ENCODE results near the gene COX6B2.
"Not testable (repeated sequence)": the region's sequence is repeated elsewhere in the genome, so short reads cannot be mapped to it uniquely, and the experiment has no call there.

COX6B2 gene, protein sequence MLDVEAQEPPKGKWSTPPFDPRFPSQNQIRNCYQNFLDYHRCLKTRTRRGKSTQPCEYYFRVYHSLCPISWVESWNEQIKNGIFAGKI

DNA sequence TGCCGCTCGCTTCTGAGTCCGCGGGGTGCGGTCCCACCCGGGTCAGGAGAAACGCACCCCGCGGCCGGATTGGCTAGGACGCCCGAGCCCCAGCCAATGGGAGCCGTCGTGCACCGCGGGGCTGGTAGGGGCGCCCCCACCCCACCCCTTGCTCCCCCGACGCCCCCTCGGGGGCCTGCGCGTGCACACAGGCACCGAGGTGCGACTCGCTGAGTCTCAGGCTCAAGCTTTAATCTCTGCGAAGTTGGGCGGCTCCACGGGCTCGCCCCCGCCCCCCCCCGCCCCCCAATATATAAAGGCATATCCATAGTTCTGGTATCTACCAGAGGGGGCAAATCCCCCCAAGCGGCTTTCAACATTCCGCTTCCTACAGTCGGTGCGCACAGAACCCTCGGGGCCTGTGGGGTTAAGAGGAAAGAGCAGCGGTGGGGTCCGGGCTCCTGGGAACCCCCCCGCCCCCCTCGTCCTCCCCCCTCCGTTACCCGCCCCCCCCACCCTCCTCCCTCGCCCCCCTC, at the start of gene COX6B2:
Gene COX6B2 (minus strand): TSS at position 22 of the 515 bp plus-strand sequence. CDS start 198 bp downstream, outside the sequence.
- DNase-seq (ENCODE audit: low spot score): peak; percentile 15

GRCh38 chr19:55402509-55402908, 48.0 kb upstream of the COX6B2 start:
- no peak for DNase-seq (ENCODE audit: low spot score)

DNA sequence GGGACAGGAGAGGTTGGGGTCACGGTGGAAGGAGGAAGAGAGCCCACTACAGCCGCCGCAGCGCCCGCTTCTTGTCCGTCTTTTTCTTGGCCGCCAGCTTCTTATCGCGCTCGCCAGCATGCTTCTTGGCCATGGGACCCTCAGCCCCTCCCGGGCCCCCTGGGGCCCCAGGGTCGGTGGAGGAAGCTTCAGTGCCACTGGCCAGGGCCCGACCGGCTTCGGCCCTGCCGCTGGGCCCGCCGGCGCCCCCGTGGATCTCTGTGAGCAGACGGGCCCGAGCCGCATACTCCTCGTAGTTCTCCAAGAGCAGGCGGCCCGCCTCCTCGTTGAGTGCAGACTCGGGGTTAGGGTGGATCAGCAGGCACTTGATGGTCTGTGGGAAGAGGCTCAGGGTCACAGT, 46.9 kb upstream of the COX6B2 start:
- not testable (repeated sequence) for DNase-seq (ENCODE audit: low spot score)

DNA sequence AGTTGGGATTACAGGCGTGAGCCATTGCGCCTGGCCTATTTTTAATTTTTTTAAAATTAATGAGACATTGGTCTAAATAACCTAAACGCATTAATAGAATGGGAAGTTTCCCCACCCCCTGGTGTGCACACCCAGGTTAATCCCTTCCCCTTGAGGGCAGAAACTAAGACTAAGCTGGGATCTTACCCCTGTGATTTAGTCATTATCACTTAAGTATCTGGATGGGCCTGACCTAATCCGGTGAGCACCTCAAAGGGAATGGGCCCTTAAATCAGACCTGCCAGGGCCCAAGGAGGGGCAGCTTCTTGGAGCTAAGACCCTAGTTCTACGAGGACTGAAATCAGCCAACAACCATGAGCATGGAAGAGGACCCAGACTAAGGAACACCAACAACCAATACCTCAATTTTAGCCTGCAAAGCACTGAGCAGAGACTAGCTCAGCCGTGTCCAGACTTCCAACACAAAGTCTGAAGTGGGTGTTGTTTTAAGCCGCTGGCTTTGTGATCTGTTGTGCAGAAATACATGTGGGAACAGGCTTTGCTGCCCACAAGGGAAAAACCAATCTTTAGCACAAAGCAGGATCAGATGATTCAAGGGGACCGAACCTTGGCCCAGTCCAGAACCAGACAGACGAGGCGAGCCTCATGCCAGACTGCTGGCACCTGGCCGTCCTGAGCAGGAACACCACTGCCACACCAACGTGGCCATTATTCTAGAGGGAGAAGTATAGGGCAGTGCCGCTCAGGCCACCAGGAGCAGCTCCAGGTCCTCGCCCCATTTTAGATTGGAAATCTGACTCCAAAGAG, 46.0 kb upstream of the COX6B2 start:
- no peak for DNase-seq (ENCODE audit: low spot score)

DNA sequence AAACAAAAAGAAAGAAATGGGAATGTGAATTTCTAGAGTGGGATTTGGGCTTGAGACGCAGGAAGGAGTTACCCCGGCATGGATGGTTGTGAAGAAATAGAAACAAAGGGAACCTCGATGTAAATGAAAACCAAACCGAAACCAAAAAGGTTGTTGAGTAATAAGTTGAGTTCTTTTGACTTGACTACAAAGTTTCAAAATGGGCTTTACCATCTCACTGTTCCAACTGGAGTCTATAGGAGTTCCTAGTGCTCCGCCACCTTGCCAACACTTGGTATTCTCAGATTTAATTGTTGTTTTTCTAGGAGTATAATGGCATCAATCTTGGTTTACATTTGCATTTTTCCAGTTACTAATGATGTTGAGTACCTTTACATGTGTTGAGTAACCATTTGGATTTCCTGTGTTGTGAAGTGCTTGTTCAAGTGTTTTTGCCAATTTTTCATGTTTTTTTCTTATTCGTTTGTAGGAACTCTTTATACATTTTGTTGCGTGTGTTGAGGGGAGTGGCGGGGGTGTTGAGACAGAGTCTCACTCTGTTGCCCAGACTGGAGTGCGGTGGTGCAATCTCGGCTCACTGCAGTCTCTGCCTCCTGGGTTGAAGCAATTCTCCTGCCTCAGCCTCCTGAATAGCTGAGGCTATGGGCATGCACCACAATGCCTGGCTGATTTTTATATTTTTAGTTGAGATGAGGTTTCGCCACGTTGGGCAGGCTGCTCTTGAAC, 43.8 kb upstream of the COX6B2 start:
- DNase-seq (ENCODE audit: low spot score): no peak

DNA sequence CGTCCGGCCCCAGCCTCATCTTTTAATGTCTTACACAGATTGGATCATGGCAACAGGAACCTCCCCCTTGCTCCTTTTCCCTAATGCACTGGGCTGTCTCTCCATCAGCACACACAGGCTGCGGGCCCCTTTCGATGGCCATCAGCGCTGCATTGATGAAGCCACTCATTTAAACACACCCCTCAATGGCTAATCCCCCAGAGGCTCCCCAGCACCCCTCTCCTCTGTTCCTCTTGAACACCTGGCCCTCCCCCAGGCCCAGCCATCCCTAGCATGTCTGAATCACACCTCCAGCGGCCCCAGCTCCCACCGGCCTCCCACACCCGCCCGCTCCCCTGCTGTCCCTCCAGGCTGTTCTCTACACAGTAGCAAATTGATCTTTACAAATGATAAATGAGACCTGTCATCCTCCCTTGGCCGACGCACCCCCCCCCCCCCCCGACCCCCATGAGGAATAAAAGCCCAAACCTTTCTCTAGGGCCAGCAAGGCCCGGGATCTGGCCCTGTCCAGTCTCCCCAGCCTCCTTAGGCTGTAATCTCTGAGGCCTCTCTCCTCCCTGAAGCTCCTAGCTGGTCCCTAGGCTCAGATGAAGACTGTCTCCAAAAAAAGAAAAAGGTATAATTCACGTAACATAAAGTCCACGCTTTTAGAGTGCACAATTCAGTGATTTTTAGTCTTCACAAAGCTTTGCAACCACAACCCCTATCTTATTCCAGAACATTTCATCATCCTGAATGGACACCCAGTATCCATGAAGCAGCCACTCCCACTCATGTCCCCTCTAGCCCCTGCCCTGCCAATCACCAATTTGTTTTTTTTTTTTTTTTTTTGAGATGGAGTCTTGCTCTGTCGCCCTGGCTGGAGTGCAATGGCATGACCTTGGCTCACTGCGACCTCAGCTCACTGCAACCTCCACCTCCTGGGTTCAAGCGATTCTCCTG, 38.6 kb upstream of the COX6B2 start:
- no peak for DNase-seq (ENCODE audit: low spot score)

- no peak for DNase-seq (ENCODE audit: low spot score)
These were observed 37.4 kb upstream of the COX6B2 start for GRCh38 chr19:55391702-55392615.

DNA sequence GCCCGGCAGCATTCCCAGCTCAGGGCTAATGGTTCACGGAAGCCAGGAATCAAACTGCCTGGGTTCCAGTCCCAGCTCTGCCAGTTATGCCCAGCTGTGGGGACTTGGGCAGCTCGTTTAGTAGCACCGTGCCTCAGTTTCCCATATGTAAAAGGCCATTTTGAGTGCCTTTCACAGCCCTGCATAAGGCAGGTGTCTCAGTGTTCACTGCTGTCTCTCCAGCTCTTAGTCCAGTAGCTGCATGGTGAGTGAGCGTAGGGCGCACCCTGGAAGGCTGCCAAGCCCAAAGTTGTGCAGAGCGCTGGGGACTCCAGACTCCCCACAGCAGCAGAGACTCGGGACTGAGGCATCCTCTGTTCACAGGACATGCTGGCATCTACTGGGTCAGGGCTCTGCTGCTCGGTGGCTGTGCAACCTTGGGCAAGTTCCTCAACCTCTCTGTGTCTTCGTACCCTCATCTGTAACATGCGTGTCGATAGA, 36.7 kb upstream of the COX6B2 start:
- DNase-seq (ENCODE audit: low spot score): no peak

GRCh38 chr19:55390461-55390880, 36.0 kb upstream of the COX6B2 start:
- no peak for DNase-seq (ENCODE audit: low spot score)

DNA sequence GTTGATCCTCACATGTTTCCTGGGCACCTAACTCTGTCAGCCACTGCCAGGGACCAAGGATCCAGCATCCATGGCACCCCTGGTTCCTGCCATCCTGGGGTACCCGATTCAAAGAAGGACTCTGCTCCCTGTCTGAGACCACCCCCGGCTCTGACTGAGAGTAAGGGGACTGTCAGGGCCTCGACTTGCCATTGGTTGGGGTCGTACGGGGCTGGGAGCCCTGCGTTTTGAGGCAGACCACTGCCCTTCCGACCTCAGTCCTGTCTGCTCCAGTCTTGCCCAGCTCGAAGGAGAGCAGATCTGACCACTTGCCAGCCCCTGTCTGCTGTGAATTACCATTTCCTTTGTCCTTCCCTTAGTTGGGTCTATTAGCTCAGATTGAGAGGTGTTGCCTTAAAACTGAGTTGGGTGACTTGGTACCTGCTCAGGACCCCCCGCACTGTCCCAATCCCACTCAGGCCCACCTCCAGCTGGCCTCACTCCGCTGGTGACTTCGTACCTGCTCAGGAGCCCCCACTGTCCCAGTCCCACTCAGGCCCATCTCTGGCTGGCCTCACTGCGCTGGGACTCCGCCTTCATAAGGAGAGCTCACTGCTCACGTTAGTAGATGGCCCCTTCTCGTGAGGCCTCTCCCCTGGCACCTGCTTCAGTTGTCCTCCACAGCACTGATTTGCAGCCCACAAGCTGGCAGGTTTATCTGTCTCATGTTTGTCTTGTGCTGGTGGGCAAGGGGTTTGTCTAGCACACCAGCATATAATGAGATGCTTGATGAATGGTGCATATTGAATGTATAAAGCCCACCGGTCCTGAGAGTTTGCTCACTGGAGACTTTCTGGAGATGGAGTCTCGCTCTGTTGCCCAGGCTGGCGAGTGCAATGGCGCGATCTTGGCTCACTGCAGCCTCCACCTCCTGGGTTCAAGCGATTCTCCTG, 35.1 kb upstream of the COX6B2 start:
- no peak for DNase-seq (ENCODE audit: low spot score)

DNA sequence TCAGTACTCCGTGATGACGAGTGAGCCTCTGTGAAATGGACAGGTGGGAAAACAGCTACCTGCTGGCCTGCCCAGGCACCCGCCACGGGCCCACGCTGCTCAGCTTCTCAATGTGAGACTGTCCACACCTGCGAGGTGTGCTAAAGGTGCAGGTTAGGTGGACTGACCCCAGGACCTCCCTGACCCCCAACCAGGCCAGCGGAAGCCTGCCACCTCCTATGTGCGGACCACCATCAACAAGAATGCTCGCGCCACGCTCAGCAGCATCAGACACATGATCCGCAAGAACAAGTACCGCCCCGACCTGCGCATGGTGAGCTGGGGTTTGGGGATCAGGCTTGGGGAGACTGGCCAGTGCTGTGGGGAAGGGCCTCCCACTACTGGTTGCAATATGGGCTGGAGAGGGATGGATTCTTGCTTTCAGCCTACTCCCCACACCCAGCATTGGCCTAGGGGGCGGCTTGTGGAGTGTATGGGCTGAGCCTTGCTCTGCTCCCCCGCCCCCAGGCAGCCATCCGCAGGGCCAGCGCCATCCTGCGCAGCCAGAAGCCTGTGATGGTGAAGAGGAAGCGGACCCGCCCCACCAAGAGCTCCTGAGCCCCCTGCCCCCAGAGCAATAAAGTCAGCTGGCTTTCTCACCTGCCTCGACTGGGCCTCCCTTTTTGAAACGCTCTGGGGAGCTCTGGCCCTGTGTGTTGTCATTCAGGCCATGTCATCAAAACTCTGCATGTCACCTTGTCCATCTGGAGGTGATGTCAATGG, 33.4 kb upstream of the COX6B2 start:
- DNase-seq (ENCODE audit: low spot score): no peak

- DNase-seq (ENCODE audit: low spot score): no peak
These were observed 32.0 kb upstream of the COX6B2 start for GRCh38 chr19:55386493-55386971.

GRCh38 chr19:55385724-55386492, 31.4 kb upstream of the COX6B2 start, which contains the start of gene RPL28:
RPL28 (plus strand) TSS chr19:55385932; CDS start chr19:55386358, 426 bp downstream.
- peak; percentile 96 for DNase-seq (ENCODE audit: low spot score)

DNA sequence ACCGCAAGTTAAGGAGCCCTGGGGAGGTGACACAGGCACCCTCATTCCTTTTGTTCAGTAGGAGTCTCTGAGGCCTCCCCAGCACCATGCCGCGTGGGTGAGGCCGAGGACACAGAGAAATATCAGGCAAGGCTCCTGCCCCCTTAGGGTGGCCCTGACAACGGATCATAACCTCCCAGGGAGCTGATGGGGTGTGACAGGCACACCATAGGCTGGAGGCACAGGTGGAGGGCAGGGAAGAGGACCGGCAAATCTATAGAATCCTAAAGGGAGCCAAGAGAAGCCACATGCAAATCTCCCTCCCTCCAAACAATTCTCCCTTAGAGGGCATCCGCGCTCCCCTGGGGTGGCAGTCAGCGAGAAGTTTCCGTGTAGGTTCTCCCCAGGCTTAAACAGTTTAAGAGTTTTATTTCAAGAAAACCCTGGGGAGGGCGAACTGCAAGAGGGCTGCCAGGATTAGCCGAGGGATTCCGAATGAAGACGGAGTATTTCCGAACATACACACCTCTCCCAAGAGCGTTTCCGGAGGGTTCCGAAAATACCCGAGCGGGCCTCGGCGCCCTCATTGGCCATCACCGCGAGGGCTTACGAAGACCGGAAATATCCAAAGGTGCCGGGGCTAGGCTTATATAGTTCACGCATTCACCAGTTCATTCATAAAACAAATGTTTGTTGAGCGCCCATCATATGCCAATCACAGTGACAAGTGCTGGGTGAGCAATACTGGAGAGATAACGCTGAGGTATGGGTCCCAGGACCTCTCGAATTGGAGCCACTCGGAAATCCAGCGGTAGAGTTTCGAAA, 30.6 kb upstream of the COX6B2 start:
- DNase-seq (ENCODE audit: low spot score): peak; percentile 93

DNA sequence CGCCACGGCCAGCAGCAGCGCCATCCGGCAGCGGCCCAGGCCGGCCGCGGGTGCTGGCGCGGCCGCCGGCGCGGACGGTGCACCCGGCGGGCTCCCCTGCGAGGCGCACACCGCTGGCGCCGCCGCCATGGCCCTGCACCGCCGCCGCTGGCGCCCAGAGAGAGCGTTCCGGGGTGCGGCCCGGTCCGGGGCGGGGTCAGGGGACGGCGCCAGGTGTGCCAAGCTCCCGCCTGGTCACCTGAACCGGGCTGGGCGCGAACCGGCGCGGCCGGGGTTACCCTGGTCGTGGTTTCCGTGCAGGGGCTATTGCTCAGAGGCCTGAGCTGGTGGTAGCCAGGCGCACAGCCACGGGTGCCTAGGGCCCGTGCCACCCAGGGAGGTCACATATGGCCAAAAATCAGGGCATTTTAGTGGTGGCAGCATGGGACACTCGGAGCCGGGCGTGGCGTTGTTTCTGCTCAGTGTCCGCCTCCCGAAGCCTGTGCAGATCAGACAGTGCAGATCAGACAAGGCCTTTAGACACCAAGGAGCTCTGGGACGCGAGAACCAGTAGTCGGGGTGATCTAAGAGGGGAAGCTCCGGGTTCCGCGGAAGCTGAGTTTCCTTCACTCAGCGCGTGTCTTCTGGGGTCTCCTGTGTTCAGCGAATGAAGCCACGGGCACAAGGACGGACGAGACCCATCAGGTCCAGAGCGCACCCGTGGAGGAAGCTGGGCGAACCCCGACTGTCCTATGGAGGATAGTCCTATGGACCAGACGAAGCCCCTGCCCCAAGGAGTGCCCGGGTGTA, 29.8 kb upstream of the COX6B2 start, which contains the start of gene TMEM238:
Gene TMEM238 (minus strand): TSS at position 162 of the 789 bp plus-strand sequence. CDS start 33 bp downstream, at position 129.
- no peak for DNase-seq (ENCODE audit: low spot score)
